Measurements from ENCODE around the gene DLG3.
"Not testable (repeated sequence)": the region's sequence is repeated elsewhere in the genome, so short reads cannot be mapped to it uniquely, and the experiment has no call there.

The DLG3 gene

DNA sequence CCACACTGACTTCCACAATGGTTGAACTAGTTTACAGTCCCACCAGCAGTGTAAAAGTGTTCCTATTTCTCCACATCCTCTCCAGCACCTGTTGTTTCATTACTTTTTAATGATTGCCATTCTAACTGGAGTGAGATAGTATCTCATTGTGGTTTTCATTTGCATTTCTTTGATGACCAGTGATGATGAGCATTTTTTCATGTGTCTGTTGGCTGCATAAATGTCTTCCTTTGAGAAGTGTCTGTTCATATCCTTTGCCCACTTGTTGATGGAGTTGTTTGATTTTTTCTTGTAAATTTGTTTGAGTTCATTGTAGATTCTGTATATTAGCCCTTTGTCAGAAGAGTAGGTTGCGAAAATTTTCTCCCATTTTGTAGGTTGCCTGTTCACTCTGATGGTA lies 71.1 kb downstream of the DLG3 start:
- DNase-seq (ENCODE audit: low read depth, low spot score), result not testable (repeated sequence)

DNA sequence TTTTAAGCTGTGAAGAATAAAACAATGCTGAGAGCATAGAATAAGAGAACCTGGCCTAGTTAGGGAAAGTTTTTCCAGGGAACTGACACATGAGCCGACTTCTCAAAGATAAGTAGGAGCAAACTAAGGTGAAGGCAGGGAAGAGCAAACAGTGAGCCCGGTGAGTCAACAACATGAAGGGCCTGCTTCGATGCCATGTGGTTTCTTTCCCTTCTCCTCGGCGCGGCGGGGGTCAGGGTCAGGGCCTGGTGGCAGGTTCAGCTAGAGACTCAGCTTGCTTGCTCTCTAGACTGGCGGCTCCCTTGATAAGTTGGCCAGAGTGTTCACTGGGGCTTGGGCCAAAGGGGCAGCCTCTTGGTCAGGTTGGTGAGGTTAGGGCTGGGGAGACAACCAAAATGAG lies 81.1 kb downstream of the DLG3 start:
- DNase-seq (ENCODE audit: low read depth, low spot score), result no peak

DNA sequence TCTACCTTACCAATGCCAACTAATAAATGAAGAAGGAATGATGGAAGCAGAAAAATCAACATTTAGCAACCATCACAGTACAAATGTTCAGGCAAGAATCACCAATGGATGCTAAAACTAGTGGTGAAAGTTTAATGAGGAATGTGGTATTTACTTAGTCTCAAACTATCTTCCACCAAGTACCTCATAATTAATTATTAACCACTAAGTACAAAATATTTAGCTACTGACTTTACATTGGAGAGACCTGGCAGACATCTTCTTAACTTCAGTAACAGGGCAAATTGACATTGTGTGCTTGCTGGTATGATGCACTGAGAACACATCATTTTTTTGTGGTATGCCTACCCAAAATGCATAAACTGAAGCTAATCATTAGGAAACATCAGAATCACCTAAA lies 82.4 kb downstream of the DLG3 start:
- DNase-seq (ENCODE audit: low read depth, low spot score), result no peak

DNA sequence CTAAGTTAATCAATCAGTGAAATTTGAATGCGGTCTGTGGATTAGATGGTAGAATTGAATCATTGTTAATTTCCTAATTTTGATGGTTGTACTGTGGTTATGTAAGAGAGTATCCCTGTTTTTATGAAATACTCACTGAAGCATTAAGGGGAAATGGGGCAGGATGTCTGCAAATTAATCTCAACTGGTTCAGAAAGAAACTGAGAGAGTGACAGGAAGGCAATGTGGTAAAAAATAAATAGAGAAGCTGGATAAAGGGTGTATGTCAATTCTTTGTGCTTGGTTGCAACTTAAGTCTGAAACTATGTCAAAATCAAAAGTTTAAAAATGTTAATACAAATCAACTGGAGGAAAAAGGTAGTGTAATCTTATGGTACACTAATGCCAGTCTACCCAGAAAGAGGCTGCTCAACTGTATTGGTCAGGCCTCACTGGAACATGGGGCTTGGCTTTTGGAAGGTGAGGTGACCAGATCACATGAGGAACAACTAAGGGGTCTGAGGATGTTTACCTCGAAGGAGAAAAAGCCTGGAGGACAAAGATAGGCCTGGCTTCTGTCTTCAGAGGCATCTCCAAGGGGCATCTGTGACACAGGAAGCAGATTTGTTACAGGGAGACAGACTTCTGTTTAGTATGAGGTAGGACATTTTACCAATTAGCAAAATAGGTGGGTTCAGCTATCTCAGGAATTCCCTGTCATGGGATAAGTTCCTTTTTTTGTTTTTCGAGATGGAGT lies 83.1 kb downstream of the DLG3 start:
- no peak for DNase-seq (ENCODE audit: low read depth, low spot score)

DNA sequence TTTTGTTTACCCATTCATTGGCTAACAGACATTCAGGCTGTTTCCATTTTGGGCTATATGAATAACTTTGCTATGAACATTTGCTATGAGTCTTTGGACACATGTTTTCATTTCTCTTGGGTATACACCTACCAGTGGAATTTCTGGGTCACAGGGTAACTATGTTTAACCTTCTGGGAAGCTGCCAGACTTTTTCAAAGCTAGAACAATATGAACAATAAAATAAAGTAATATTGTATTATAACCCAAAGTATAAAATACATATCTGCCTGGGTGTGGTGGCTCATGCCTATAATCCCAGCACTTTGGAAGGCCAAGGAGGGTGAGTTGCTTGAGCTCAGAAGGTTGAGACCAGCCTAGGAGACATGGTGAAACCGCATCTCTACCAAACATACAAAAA lies 90.6 kb downstream of the DLG3 start:
- no peak for DNase-seq (ENCODE audit: low read depth, low spot score)

DNA sequence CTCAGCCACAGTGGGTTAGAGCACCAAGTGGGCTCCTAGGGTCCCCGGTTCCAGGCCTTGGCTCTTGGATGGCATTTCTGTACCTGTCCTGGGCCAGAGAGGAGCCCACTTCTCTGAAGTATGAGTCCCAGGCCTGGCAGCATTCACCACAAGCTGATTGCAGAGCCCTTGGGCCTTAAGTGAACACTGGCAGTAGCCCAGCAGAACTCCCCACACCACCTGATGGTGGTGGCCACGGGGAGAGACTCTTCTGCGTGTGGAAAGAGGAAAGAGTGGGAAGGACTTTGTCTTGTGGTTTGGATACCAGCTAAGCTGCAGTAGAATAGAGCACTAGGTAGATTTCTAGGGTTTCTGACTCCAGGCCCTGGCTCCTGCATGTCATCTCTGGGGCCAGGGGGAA lies 104.8 kb downstream of the DLG3 start:
- DNase-seq (ENCODE audit: low read depth, low spot score), result no peak

DNA sequence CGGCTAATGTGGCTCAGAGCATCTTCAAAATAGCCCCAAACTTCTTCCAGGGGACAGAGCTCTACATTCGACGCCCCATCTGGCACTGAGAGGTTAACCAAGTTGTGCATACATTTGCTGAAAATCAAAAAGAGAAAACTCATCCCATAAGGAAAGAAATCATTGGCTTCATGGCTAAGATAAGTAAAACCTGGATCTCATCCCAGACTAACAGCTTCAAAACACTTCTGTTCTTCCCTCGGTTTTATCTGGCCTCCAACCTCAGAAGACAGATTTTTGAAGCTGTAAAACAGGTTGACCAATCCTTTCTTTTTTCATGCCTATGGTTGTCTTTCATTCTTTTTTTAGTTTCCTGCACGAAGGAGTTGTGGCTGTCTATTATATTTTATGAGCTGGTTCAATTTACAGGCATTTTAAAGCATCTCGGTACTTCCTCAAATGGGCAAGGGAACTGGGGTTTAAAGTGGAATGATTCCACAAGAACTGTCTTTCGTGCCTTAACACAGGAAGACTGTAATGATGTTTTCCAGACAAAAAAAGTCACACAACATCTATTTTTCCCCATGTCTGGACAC lies 107.6 kb downstream of the DLG3 start:
- no peak for DNase-seq (ENCODE audit: low read depth, low spot score)

DNA sequence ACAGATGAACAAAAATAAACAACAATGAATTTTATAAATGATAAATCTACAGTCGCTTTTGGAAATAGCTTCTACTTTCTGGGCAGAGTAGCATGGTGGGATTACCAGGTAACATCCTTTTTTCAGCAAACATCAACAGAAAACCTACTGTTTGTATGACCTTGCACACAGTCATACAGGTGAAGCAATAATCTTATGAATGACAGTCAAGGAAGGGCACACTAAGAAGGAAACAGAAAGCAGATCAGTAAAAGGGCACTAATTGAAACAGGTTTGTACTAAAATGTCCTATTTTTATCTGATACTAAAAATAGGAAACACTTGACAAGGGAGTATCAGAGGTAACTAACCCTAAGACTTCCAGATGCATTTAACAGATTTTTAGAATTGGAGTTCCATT lies 108.9 kb downstream of the DLG3 start:
- DNase-seq (ENCODE audit: low read depth, low spot score), result no peak

DNA sequence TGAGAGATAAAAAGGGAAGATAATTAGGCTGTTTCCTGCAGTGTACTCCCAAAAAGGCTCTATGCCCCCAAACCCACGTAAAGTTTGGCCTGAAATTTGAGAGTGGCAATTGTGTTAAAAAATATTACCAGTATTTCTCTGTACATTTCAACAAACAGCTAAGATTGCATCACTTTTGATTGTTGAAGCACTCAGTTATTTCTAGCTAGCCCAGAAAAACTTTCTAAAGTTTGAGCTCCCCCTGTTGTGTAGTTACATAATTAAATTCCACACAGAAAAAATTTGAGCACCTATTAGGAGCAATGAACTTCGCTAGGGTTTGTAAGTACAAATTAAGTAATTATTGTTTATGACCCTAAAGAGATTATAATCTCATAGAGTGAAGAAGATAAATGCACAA lies 109.4 kb downstream of the DLG3 start:
- no peak for DNase-seq (ENCODE audit: low read depth, low spot score)

DNA sequence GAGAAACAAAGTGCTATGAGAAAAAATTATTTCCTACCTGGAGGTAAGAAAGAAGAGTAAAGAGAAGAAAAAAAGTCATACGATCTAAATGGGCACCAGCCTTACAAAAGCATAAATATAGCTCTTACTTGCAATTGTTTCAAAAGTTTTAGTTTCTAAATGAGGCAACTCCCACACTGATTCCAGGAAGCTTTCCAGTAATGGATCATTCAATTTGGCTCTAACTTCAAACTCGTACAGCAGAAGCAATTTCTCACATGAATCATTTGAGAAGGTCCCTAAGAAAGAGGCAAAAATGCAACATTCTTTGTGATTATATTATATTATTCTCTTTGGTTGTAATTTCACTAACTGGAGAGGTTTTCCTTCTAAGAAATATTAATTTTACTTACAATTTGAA lies 109.9 kb downstream of the DLG3 start:
- DNase-seq (ENCODE audit: low read depth, low spot score), result no peak

DNA sequence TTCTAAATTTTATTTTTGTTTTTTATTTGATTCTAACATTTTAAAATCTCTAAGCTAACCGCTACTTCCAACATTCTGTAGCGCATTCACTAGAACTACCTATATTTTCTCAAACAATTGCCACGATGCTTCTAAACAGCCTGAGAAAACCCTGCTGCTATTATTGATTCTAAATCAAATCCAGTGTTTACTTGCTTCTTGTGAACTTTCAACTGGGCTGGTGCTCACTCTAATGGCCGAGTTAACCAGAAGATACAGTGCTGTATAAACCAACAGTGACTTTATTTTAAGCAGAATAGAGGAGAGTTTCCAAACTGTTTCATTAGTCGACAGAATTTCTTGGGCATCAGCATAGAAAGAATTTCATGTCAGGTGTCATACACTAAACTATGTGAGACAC lies 110.3 kb downstream of the DLG3 start:
- DNase-seq (ENCODE audit: low read depth, low spot score), result no peak

Data from activated naive CD8-positive, alpha-beta T cell treated with anti-CD3 and anti-CD28 coated beads, Interleukin-2, amount 50 U/mL, for 16 hours (primary cell).